Measurements from ENCODE around the gene SCGB1D2. TPM values are rescaled to one million over a fixed set of nuclear protein-coding genes. Genes with fewer than 3 reads are reported as not detected.
A peak's percentile ranks its signal among the peaks of the same experiment; 100 is the strongest.

The SCGB1D2 gene
- total and polyA plus RNA-seq, 9 of the 15 experiments (the other 6 are each of a cell fraction or from before 2014, with no cell fraction given) = not detected

DNA sequence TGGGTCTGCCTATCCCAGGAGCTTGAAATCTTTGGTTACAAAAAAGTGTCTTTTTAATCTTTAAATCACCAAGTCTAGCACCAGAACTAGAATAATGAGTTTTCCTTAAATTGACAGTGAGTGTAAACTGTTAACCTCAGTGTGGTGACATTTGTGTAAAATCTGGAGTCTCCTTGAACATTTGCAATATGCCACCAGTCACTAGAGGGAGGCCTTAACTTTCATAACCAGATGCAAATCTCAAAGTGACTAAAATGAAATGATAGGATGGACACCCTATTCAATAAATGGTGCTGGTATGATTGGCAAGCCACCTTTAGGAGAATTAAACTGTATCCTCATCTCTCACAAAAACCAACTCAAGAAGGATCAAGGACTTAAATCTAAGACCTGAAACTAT is 8.3 kb upstream of the SCGB1D2 start:
- TF ChIP-seq, protein P1, sequence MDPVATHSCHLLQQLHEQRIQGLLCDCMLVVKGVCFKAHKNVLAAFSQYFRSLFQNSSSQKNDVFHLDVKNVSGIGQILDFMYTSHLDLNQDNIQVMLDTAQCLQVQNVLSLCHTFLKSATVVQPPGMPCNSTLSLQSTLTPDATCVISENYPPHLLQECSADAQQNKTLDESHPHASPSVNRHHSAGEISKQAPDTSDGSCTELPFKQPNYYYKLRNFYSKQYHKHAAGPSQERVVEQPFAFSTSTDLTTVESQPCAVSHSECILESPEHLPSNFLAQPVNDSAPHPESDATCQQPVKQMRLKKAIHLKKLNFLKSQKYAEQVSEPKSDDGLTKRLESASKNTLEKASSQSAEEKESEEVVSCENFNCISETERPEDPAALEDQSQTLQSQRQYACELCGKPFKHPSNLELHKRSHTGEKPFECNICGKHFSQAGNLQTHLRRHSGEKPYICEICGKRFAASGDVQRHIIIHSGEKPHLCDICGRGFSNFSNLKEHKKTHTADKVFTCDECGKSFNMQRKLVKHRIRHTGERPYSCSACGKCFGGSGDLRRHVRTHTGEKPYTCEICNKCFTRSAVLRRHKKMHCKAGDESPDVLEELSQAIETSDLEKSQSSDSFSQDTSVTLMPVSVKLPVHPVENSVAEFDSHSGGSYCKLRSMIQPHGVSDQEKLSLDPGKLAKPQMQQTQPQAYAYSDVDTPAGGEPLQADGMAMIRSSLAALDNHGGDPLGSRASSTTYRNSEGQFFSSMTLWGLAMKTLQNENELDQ (CRISPR knock-in tag; IDR thresholded peaks at IDR 0.05; ENCODE audit: borderline replicate concordance) = no peak
- TF ChIP-seq, protein P2, sequence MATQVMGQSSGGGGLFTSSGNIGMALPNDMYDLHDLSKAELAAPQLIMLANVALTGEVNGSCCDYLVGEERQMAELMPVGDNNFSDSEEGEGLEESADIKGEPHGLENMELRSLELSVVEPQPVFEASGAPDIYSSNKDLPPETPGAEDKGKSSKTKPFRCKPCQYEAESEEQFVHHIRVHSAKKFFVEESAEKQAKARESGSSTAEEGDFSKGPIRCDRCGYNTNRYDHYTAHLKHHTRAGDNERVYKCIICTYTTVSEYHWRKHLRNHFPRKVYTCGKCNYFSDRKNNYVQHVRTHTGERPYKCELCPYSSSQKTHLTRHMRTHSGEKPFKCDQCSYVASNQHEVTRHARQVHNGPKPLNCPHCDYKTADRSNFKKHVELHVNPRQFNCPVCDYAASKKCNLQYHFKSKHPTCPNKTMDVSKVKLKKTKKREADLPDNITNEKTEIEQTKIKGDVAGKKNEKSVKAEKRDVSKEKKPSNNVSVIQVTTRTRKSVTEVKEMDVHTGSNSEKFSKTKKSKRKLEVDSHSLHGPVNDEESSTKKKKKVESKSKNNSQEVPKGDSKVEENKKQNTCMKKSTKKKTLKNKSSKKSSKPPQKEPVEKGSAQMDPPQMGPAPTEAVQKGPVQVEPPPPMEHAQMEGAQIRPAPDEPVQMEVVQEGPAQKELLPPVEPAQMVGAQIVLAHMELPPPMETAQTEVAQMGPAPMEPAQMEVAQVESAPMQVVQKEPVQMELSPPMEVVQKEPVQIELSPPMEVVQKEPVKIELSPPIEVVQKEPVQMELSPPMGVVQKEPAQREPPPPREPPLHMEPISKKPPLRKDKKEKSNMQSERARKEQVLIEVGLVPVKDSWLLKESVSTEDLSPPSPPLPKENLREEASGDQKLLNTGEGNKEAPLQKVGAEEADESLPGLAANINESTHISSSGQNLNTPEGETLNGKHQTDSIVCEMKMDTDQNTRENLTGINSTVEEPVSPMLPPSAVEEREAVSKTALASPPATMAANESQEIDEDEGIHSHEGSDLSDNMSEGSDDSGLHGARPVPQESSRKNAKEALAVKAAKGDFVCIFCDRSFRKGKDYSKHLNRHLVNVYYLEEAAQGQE (IDR thresholded peaks at IDR 0.05; ENCODE audit: borderline replicate concordance) = 0 out of 2 replicates have a peak, but pooled peaks have one; percentile 9
- TF ChIP-seq, protein P2 (CRISPR knock-in tag; IDR thresholded peaks at IDR 0.05; ENCODE audit: low read depth) = no peak
- TF ChIP-seq, protein P3, sequence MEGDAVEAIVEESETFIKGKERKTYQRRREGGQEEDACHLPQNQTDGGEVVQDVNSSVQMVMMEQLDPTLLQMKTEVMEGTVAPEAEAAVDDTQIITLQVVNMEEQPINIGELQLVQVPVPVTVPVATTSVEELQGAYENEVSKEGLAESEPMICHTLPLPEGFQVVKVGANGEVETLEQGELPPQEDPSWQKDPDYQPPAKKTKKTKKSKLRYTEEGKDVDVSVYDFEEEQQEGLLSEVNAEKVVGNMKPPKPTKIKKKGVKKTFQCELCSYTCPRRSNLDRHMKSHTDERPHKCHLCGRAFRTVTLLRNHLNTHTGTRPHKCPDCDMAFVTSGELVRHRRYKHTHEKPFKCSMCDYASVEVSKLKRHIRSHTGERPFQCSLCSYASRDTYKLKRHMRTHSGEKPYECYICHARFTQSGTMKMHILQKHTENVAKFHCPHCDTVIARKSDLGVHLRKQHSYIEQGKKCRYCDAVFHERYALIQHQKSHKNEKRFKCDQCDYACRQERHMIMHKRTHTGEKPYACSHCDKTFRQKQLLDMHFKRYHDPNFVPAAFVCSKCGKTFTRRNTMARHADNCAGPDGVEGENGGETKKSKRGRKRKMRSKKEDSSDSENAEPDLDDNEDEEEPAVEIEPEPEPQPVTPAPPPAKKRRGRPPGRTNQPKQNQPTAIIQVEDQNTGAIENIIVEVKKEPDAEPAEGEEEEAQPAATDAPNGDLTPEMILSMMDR (IDR thresholded peaks at IDR 0.05 in 2 of 3, conservative IDR thresholded peaks at IDR 0.05 in 1 of 3; ENCODE audit: insufficient read depth in 2 of 3, low read depth in 1 of 3, low read length in 3 of 3) = peak in 2 of 3 experiments; percentile 21 to 46; a peak in 3 of 6 replicates
- TF ChIP-seq E2F3 (CRISPR knock-in tag; IDR thresholded peaks at IDR 0.05) (no peak), RAD21 (CRISPR knock-in tag; conservative IDR thresholded peaks at IDR 0.05 in 1 of 2, IDR thresholded peaks at IDR 0.05 in 1 of 2) (peak in 1 of 2 experiments; percentile 53; a peak in 3 of 4 replicates), ILF3 (IDR thresholded peaks at IDR 0.05; ENCODE audit: borderline replicate concordance) (no peak)
- CTCF ChIA-PET (ENCODE audit: low intra/inter-chr PET ratio) = interaction anchor here (0.7 kb wide), 1 partner anchor 77 kb away, joined by 3 read pairs; no protein-coding TSS in a partner anchor
- no peak overlapping the region for H3K27ac ChIP-seq (ENCODE audit: extremely low read depth, low read depth, low read length)

More for the DNA sequence above, 8.3 kb upstream of the SCGB1D2 start:
- Histone ChIP-seq H3K4me1 (replicated peaks in 1 of 2; ENCODE audit: control insufficient read depth in 2 of 2, insufficient read depth in 2 of 2, low read length in 2 of 2) (no peaks in the 10 kb centered on the region), H2AFZ (ENCODE audit: low read depth, low read length) (no peak overlapping the region), H3K4me2 (ENCODE audit: insufficient read depth, low read length) (no peak overlapping the region), H3K9me1 (ENCODE audit: control insufficient read depth, insufficient read depth, low read length) (no peaks in the 10 kb centered on the region), H3K27me3 (ENCODE audit: control insufficient read depth in 2 of 2, insufficient read depth in 2 of 2, low read length in 2 of 2) (peaks cover 0 to 9% of the 10 kb centered on the region in 2 experiments; a peak in 1 of 5 replicates), H3K4me3 (no peak overlapping the region), H3K36me3 (ENCODE audit: control insufficient read depth, insufficient read depth, low read length) (no peaks in the 10 kb centered on the region), H3K9ac (ENCODE audit: insufficient read depth in 1 of 2, low read depth in 2 of 2, low read length in 2 of 2) (no peak overlapping the region), H3K79me2 (ENCODE audit: control insufficient read depth, insufficient read depth, low read length) (no peaks in the 10 kb centered on the region), H4K20me1 (replicated peaks; ENCODE audit: control insufficient read depth, insufficient read depth, low read length) (no peaks in the 10 kb centered on the region), H3K9me3 (replicated peaks; ENCODE audit: control insufficient read depth, insufficient read depth, low read depth, low read length) (no peaks in the 10 kb centered on the region)
- intact Hi-C loops (cut with micrococcal nuclease) = loop anchor here (5.0 kb wide), 1 partner anchor 79 kb away; no protein-coding TSS in a partner anchor
- POLR2A ChIA-PET = no interaction called here
- FAIRE-seq (peak; percentile 49), DNase-seq (ENCODE audit: extremely low read depth in 1 of 4, low spot score in 3 of 4) (no peak), ATAC-seq (no peak)
- no TSS peak for BruUV-seq (replicated peaks)
- in situ Hi-C loops (cut with MboI) = no loop called here

All from K562 (cell line).